ENCODE data around the gene SYTL1. TPM values are rescaled to one million over a fixed set of nuclear protein-coding genes. Genes with fewer than 3 reads are reported as not detected.

SYTL1 gene
- total and polyA plus RNA-seq, 4 donors: 10.5 to 58.0 (median 34.6) TPM

DNA sequence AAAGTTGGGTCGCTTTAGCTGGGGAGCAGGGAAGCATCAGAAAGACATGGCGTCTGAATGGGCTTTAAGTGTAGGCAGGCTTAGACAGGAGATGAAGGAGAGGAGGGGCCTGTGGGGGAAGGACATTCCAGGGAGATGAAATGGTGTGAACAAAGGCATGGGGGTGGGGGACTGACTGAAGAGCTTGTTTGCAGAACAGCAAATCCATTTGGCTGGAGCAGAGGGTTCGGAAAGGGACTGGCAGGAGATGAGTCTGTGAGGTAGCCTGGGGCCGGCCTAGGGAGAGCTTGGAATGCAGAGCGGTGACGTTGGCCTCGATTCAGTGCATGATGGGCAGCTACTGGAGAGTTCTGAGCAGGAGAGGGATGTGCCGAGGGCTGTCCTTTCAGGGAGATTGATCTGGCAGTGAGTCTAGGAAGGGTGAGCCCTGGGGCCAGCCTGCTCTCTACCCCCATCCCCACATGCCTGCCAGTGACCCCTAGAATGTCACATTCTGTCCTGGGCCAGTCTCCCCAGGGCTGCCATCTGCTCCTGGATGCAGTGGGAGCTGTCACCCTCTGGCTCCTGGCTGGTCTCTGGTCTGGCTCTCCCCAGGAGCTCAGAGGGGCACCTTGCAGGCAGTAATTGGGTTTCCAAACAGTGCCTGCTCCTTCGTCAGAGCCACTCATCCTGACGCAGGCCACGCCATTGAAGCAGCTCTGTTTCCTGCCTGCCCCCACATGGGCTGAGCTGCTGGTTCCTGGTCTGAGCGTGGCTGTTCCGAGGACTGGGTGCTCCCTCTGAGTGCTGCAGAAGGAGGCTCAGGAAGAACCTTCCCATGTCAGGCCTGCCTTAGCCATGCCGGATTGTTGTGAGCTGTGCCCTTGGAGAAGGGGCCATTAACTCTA lies 42.2 kb upstream of the SYTL1 start:
- peaks cover 4 to 42% (median 13%) of the 10 kb centered on the region in 5 donors for H3K4me1 ChIP-seq (ENCODE audit: control insufficient read depth in 5 of 5, insufficient read depth in 5 of 5, low read length in 5 of 5)
- H3K9me3 ChIP-seq (ENCODE audit: control insufficient read depth in 4 of 4, insufficient read depth in 3 of 4, low read length in 3 of 4): no peaks in the 10 kb centered on the region
- DNase-seq (peak; percentile 84 to 89 (median 89)), ATAC-seq (ENCODE audit: insufficient read depth, low FRiP score) (no peak)
- TF ChIP-seq, protein P1, sequence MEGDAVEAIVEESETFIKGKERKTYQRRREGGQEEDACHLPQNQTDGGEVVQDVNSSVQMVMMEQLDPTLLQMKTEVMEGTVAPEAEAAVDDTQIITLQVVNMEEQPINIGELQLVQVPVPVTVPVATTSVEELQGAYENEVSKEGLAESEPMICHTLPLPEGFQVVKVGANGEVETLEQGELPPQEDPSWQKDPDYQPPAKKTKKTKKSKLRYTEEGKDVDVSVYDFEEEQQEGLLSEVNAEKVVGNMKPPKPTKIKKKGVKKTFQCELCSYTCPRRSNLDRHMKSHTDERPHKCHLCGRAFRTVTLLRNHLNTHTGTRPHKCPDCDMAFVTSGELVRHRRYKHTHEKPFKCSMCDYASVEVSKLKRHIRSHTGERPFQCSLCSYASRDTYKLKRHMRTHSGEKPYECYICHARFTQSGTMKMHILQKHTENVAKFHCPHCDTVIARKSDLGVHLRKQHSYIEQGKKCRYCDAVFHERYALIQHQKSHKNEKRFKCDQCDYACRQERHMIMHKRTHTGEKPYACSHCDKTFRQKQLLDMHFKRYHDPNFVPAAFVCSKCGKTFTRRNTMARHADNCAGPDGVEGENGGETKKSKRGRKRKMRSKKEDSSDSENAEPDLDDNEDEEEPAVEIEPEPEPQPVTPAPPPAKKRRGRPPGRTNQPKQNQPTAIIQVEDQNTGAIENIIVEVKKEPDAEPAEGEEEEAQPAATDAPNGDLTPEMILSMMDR (IDR thresholded peaks at IDR 0.05; ENCODE audit: control extremely low read depth, extremely low read depth): no peak
- H3K36me3 ChIP-seq (ENCODE audit: control insufficient read depth in 4 of 4, insufficient read depth in 4 of 4, low read length in 4 of 4): peaks cover 3 to 47% (median 27%) of the 10 kb centered on the region in 4 donors
- 66 to 68% methylated on average over 14 of the region's 14 CpGs for WGBS, 2 donors
- no peak overlapping the region for H3K4me3 ChIP-seq
- no peaks in the 10 kb centered on the region for H3K27me3 ChIP-seq (ENCODE audit: control insufficient read depth in 3 of 3, insufficient read depth in 3 of 3, low read length in 2 of 3)
- H3K27ac ChIP-seq (ENCODE audit: low read depth in 1 of 2, low read length in 1 of 2): peak overlapping the region; percentile 51 to 70
- H3K9ac ChIP-seq (ENCODE audit: insufficient read depth in 1 of 2, low read length in 2 of 2): peak overlapping the region in 1 of 2 donors; percentile 35

DNA sequence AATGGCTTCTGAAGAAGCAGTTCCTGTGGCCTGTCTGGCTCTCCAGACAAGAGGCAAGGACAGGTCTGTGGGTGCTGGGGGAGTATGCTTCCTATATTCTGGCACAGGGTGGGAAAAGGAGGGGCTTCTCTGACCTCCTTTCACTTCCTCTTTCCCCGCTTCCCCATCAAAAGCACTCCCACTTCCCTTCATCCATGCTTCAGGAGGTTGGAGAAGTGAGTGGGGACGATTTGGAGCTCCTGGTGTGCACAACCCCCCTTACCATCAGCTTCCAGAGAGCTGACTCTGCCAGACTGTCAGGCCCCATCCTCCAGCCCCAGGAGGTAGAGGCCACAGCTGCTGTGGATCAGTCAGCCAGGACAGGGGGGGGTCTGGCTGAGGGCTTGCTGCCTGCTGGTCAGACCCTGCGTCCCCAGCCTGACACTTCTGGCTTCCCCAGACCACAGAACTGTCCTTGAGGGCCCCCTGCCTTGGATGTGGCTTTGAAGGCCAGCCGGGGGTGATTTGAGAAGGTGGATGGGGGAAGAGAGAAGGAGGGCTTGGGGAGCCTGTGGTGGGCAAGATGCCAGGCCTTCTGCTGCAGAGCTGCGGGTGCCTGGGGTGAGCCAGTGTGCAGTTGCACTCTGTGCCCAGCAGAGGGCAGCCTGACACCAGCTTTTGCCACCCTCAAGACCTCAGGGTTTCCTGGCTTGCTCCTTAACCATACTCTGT lies 41.3 kb upstream of the SYTL1 start:
- H3K36me3 ChIP-seq (ENCODE audit: control insufficient read depth in 4 of 4, insufficient read depth in 4 of 4, low read length in 4 of 4): peaks cover 0 to 55% (median 28%) of the 10 kb centered on the region in 4 donors
- no peaks in the 10 kb centered on the region for H3K27me3 ChIP-seq (ENCODE audit: control insufficient read depth in 3 of 3, insufficient read depth in 3 of 3, low read length in 2 of 3)
- WGBS, 2 donors: 17 to 32% methylated on average over 5 of the region's 5 CpGs
- DNase-seq (peak; percentile 94 to 97 (median 97)), ATAC-seq (ENCODE audit: insufficient read depth, low FRiP score) (peak; percentile 87)
- H3K9me3 ChIP-seq (ENCODE audit: control insufficient read depth in 4 of 4, insufficient read depth in 3 of 4, low read length in 3 of 4): no peaks in the 10 kb centered on the region
- H3K27ac ChIP-seq (ENCODE audit: low read depth in 1 of 2, low read length in 1 of 2): peak overlapping the region; percentile 50 to 70
- TF ChIP-seq, protein P1 (IDR thresholded peaks at IDR 0.05; ENCODE audit: control extremely low read depth, extremely low read depth): peak; percentile 99
- no peak overlapping the region for H3K4me3 ChIP-seq
- H3K9ac ChIP-seq (ENCODE audit: insufficient read depth in 1 of 2, low read length in 2 of 2): peak overlapping the region in 1 of 2 donors; percentile 63
- H3K4me1 ChIP-seq (ENCODE audit: control insufficient read depth in 5 of 5, insufficient read depth in 5 of 5, low read length in 5 of 5): peaks cover 4 to 42% (median 13%) of the 10 kb centered on the region in 5 donors

- TF ChIP-seq, protein P1 (IDR thresholded peaks at IDR 0.05; ENCODE audit: control extremely low read depth, extremely low read depth): no peak
- ATAC-seq (ENCODE audit: insufficient read depth, low FRiP score) (no peak), DNase-seq (no peak)
- Histone ChIP-seq H3K4me1 (ENCODE audit: control insufficient read depth in 5 of 5, insufficient read depth in 5 of 5, low read length in 5 of 5) (peaks cover 4 to 42% (median 13%) of the 10 kb centered on the region in 5 donors), H3K27ac (ENCODE audit: low read depth in 1 of 2, low read length in 1 of 2) (no peak overlapping the region), H3K9ac (ENCODE audit: insufficient read depth in 1 of 2, low read length in 2 of 2) (peak overlapping the region in 1 of 2 donors; percentile 63), H3K4me3 (no peak overlapping the region), H3K9me3 (ENCODE audit: control insufficient read depth in 4 of 4, insufficient read depth in 3 of 4, low read length in 3 of 4) (no peaks in the 10 kb centered on the region), H3K27me3 (ENCODE audit: control insufficient read depth in 3 of 3, insufficient read depth in 3 of 3, low read length in 2 of 3) (no peaks in the 10 kb centered on the region), H3K36me3 (ENCODE audit: control insufficient read depth in 4 of 4, insufficient read depth in 4 of 4, low read length in 4 of 4) (peaks cover 0 to 57% (median 27%) of the 10 kb centered on the region in 4 donors)
- WGBS, 2 donors: 78 to 82% methylated on average over 8 of the region's 8 CpGs
Measured at GRCh38 chr1:27301052-27301422, 40.8 kb upstream of the SYTL1 start.
